ENCODE results near the gene ARHGAP8.

The ARHGAP8 gene

DNA sequence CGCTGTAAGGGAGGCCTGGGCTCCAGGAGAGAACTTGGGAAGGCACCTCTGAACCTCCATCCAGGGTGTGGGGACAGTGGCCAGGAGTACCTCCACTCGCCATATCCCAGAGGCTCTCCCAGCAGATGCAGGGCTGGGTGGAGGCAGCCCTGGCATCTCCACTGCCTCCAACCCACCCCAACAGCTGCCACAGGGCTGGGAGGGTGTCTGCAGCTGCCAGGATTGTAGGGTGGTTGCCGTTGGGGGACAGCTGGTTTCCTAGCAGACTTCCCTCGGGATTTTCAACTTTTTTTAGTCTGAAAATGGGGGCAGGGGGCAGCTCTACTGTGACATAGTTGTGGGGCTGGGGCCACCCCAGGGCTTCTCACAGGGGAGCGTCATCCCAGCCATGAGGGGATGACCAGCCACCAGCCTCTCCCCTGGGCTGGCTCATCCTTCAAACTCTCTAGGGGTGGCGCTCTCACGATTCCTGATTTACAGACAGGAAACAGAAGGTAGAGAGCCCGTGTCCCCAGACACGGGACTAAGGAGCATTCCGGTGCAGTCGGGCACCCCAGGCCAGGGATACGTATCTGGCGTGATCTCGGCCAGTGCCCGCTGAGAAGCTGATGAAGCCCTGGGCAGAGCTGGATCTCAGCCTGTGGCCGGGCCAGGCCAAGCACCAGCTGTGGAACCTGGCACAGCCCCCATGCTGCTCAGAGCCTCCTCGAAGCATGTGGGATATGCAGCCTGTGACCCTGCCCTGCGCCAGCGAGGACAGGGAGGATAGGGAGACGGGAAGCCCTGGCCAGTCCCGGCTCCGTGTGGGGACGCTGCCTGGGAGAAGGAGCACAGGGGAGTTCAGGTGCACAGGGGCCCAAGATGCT lies 40.5 kb upstream of the ARHGAP8 start:
- H3K9me3 Mint-ChIP-seq: no peaks in the 10 kb centered on the region
- H3K4me1 Mint-ChIP-seq: peaks cover 39% of the 10 kb centered on the region
- TF ChIP-seq, protein P1, sequence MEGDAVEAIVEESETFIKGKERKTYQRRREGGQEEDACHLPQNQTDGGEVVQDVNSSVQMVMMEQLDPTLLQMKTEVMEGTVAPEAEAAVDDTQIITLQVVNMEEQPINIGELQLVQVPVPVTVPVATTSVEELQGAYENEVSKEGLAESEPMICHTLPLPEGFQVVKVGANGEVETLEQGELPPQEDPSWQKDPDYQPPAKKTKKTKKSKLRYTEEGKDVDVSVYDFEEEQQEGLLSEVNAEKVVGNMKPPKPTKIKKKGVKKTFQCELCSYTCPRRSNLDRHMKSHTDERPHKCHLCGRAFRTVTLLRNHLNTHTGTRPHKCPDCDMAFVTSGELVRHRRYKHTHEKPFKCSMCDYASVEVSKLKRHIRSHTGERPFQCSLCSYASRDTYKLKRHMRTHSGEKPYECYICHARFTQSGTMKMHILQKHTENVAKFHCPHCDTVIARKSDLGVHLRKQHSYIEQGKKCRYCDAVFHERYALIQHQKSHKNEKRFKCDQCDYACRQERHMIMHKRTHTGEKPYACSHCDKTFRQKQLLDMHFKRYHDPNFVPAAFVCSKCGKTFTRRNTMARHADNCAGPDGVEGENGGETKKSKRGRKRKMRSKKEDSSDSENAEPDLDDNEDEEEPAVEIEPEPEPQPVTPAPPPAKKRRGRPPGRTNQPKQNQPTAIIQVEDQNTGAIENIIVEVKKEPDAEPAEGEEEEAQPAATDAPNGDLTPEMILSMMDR (IDR thresholded peaks at IDR 0.05; ENCODE audit: unreplicated experiment in 3 of 3): no peak
- H3K4me3 Mint-ChIP-seq: no peak overlapping the region
- peak overlapping the region; percentile 58 to 77 (median 61) for H3K27ac Mint-ChIP-seq
- H3K27me3 Mint-ChIP-seq (ENCODE audit: low read depth): no peaks in the 10 kb centered on the region
- H3K36me3 Mint-ChIP-seq (ENCODE audit: low read depth): no peaks in the 10 kb centered on the region

DNA sequence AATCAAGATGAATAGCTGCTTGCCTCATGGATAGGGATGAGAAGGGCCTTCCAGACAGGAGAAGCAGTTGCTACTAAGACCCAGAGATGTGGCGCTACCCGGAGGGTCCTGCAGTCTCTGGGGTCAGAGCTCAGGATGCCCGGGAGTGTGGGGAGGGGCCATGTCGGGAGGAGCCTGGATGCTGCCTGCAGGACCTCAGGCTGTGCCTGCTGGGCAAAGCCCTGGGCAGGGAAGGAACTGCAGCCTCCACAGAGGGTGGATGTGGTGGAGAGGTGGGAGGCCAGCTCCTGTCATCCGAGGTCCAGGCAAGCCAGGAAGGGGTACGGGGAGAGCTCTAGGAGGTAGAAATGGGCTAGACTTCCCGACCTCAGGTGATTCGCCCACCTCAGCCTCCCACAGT lies 39.4 kb upstream of the ARHGAP8 start:
- Mint-ChIP-seq H3K27ac (peak overlapping the region in 1 of 3 experiments; percentile 58), H3K4me1 (peaks cover 36% of the 10 kb centered on the region)

DNA sequence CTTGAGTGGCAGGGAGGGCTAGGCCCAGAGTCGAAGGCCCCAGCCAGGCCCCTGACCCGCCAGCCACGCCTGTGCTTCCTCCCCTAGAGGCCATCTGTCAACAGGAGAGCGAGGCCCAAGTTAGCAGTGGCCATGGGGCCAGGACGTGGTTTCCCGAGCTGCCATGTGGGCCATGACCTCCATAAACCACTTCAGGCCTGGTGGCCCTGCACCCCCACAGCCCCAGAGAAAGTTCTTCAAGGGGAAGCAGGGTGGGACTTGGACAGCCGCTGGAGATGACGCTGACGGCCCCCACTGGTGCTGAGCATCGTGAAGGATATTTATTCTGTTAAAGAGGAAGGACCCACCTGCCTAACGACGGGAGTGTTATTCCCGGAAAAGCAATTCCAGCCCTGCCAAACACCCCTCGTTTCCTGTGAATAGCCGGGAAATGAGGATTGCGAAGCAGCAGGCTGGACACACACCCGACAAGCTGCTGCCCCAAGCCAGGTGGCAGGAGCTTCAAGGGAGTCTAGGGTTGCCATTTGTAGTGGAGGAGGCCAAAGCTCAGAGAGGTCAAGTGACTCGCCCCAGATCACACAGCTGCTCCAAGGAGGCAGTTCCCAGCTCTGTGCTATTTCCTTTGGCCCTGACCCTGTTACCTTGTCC lies 37.5 kb upstream of the ARHGAP8 start:
- Mint-ChIP-seq H3K27me3 (ENCODE audit: low read depth) (no peaks in the 10 kb centered on the region), H3K36me3 (ENCODE audit: low read depth) (peaks cover 6% of the 10 kb centered on the region), H3K4me1 (peaks cover 27% of the 10 kb centered on the region), H3K27ac (no peak overlapping the region), H3K4me3 (no peak overlapping the region), H3K9me3 (no peaks in the 10 kb centered on the region)
- TF ChIP-seq, protein P1 (IDR thresholded peaks at IDR 0.05; ENCODE audit: unreplicated experiment in 3 of 3): no peak

More for the DNA sequence above, 39.4 kb upstream of the ARHGAP8 start:
- TF ChIP-seq, protein P1 (IDR thresholded peaks at IDR 0.05; ENCODE audit: unreplicated experiment in 3 of 3): no peak
- no peaks in the 10 kb centered on the region for H3K9me3 Mint-ChIP-seq
- no peaks in the 10 kb centered on the region for H3K36me3 Mint-ChIP-seq (ENCODE audit: low read depth)
- no peaks in the 10 kb centered on the region for H3K27me3 Mint-ChIP-seq (ENCODE audit: low read depth)
- H3K4me3 Mint-ChIP-seq: no peak overlapping the region

DNA sequence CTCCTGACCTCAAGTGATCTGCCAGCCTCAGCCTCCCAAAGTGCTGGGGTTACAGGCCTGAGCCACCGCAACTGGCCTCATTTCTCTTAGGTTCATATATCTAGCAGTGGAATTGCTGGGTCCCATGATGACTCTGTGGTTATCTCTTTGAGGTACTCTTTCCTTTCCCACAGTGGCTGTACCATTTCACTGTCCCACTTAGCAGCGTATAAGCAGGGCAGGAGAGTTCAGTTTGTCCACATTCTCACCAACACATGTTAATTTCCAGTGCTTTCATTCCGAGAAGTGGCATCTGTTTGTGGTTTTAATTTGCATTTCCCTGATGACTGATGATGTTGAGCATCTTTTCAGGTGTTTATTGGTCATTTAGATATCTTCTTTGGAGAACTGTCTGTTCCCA lies 34.0 kb upstream of the ARHGAP8 start:
- TF ChIP-seq, protein P1 (IDR thresholded peaks at IDR 0.05; ENCODE audit: unreplicated experiment in 3 of 3): no peak
- no peak overlapping the region for H3K27ac Mint-ChIP-seq
- H3K4me1 Mint-ChIP-seq: peaks cover 18% of the 10 kb centered on the region
- no peaks in the 10 kb centered on the region for H3K27me3 Mint-ChIP-seq (ENCODE audit: low read depth)
- H3K36me3 Mint-ChIP-seq (ENCODE audit: low read depth): peaks cover 6% of the 10 kb centered on the region
- no peak overlapping the region for H3K4me3 Mint-ChIP-seq
- H3K9me3 Mint-ChIP-seq: no peaks in the 10 kb centered on the region

DNA sequence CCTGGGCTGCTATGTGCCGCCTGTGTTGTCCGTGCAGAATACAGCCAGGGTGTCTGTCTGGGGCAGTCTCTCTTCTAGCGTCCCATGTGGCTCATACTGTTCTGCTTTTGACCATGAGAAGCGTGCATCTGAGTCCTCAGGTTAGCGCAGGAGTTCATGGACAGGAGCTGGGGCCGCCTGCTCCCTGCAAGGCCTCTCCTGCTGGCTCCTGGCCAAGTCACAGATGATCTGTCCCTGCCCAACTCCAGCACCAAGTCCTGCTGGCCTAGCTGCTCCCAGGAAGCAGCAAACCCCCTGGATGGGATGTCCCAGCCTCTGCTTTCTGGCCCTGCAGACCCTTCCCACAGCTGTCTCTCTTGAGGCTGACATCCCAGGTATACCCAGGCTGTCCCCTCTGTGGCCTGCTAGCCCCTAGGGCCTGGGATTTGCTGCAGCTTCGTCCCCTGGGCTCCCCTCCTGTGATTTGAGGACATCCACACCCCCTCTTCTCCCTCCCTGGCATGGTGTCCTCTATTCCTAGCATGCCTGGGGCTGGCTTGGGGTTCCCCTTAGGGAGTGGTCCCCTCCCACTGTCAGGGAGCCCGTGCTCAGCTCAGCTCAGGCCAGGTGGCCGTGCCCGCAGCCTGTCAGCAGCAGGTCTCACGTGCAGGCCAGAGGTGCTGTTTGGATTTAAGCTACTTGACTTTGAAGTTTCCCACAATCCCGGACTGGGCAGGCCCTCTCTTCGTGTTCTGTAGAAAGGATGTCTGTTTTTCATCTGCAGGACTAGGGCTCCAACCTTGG lies 32.6 kb upstream of the ARHGAP8 start:
- TF ChIP-seq, protein P1 (IDR thresholded peaks at IDR 0.05; ENCODE audit: unreplicated experiment in 3 of 3): no peak
- Mint-ChIP-seq H3K4me3 (no peak overlapping the region), H3K27ac (peak overlapping the region in 1 of 3 experiments; percentile 25), H3K4me1 (peaks cover 13% of the 10 kb centered on the region), H3K9me3 (no peaks in the 10 kb centered on the region), H3K36me3 (ENCODE audit: low read depth) (peaks cover 11% of the 10 kb centered on the region), H3K27me3 (ENCODE audit: low read depth) (no peaks in the 10 kb centered on the region)

All from nephron (organoid).